ENCODE data around the gene PNLDC1.

DNA sequence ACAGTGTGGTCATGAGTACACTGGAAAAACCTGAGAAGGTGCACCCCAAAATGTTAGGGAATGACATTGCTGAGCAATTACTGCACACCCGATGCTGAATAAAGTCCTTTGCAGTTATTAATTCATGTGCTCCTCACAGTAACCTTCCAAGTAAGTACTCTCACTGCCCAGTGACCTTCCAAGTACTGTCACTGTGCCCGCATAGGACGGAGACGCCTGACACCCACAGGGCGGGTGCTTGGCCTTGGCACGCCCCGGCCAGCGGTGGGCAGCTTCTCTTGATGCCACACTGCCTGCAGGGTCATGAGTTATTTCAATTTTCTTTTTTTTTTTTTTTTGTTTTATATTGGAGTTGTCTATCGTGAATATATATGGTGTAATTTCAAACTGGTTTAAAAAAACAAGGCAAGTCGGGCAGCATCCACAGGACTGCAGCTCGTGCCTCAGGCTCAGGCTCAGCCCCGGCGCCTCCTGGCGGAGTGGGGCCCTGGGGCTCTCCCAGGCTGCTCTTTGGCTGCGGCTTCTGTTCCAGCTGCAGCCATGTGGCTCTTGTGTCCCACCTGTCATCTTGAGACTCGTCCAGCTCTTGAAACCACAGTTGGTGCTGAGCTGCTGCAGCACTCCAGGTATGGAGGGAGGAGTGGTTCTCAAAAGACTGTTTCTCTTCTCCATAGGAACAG, 27.0 kb downstream of the PNLDC1 start:
- TF ChIP-seq, protein P1, sequence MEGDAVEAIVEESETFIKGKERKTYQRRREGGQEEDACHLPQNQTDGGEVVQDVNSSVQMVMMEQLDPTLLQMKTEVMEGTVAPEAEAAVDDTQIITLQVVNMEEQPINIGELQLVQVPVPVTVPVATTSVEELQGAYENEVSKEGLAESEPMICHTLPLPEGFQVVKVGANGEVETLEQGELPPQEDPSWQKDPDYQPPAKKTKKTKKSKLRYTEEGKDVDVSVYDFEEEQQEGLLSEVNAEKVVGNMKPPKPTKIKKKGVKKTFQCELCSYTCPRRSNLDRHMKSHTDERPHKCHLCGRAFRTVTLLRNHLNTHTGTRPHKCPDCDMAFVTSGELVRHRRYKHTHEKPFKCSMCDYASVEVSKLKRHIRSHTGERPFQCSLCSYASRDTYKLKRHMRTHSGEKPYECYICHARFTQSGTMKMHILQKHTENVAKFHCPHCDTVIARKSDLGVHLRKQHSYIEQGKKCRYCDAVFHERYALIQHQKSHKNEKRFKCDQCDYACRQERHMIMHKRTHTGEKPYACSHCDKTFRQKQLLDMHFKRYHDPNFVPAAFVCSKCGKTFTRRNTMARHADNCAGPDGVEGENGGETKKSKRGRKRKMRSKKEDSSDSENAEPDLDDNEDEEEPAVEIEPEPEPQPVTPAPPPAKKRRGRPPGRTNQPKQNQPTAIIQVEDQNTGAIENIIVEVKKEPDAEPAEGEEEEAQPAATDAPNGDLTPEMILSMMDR (IDR thresholded peaks at IDR 0.05): no peak
- no peak for TF ChIP-seq POLR2AphosphoS5 (IDR thresholded peaks at IDR 0.05; ENCODE audit: insufficient read depth in 1 of 2, low read depth in 1 of 2)
- TF ChIP-seq POLR2A (IDR thresholded peaks at IDR 0.05): no peak

Measured in vagina (tissue), 2 donors.